HG02798 (cell line): ENCODE data around the gene IL17C.

Experiments used
- ATAC-seq: cut with Tn5 transposase; IDR thresholded peaks from one replicate; pipeline ENCODE4 v1.9.1; 2021; ENCODE audit warnings: mild to moderate bottlenecking; ENCODE audit not compliant: unreplicated experiment, poor library complexity

IL17C gene

GRCh38 chr16:88678224-88678979, 40.0 kb downstream of the IL17C start:
- no peak for ATAC-seq

DNA sequence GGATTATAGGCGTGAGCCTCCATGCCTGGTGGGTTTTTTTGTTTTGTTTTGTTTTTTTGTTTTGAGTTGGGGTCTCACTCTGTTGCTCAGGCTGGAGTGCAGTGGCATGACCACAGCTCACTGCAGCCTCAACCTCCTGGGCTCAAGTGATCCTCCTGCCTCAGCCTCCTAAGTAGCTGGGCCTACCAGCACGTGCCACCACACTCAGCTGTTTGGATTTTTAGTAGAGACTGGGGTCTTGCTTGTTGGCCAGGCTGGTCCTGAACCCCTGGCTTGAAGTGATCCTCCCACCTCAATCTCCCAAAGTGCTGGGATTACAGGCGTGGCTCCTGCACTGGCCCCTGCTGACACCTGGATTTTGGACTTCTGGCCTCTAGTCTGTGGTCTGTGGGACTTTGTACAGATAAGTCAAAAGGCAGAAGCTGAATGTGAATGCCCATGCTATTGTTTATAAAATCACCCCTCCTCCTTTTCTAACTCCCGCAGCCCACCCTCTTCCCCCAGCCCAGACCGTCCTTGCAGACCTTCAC, 42.2 kb downstream of the IL17C start:
- no peak for ATAC-seq

GRCh38 chr16:88681084-88681680, 42.8 kb downstream of the IL17C start:
- peak; percentile 35 for ATAC-seq

DNA sequence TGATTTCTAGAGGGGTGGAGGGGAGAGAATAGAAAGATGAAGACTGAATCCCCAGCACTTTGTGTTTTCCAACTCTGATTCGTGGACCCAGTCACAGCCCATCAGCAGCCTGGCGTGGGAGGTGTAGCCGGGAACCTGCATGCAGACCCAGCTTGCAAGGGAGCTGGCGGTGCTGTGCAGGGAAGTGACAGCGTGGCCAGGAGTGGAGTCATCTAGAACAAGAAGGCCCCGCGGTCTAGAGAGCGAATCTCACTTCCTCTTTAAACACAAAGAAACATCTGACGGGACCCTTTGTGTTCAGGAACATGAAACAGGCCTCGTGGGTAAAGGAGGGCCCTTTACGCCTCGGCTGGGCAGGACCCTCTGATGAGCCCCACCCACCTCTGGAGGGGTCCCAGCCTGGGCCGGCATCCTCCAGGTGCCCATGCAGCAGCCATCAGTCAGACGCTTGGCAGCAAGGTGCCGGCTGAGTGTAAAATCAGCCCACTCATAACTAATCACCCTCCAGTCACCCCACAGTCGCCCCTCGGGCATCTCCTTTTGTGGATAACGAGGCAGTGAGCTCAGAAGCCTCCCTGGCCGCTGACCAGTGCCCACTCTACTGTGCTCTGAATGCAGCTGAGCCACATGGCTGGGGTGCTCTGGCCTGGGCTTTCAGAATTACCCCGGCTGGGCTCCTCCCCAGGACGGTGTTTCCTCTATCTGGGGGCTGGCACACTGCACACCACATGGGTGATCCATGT, 43.5 kb downstream of the IL17C start:
- ATAC-seq, result peak; percentile 61

GRCh38 chr16:88684569-88685155, 46.3 kb downstream of the IL17C start:
- no peak for ATAC-seq

GRCh38 chr16:88685156-88686061, 47.0 kb downstream of the IL17C start:
- no peak for ATAC-seq

DNA sequence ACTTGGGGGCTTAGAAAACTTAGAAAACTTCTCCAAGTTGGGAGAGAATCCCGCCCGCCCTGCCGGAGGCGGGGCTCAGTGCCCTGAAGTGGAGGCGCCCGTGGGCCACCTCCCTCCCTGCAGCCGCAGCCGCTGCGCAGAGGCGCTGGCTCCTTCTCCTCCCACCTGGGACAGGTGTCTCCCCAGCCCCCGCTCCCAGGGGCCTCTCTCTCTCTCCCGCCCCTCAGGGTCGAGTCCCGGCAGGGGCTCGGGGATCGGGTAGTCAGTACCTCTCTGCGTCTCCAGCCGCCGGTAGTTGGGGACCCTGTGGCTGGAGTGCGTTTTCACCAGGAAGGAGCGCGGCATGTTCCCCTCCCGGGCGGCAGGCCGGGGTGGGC, 47.7 kb downstream of the IL17C start:
- peak; percentile 15 for ATAC-seq

GRCh38 chr16:88686439-88687253, 48.3 kb downstream of the IL17C start, which contains the start of gene SNAI3:
TSS of gene SNAI3 (minus strand) at chr16:88686507. CDS start at chr16:88686406, 101 bp downstream.
- peak; percentile 77 for ATAC-seq

DNA sequence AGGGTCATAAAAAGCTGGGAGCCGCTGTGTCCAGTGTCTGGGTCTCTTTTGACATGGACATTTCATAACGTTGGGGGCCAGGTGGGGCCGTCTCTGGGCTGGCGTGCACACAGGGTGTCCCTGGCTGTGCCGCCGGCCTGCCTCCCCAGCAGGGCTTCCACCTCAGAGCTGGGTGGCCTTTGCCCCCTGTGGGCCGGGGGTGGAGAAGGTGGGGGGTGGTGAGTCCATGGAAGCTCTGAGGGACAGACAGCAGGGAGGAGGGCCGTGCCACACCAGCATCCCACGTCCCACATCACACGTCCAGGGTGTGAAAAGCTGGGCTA, 48.8 kb downstream of the IL17C start:
- ATAC-seq, result no peak

- no peak for ATAC-seq
Measured at GRCh38 chr16:88687676-88688012, 49.3 kb downstream of the IL17C start.

DNA sequence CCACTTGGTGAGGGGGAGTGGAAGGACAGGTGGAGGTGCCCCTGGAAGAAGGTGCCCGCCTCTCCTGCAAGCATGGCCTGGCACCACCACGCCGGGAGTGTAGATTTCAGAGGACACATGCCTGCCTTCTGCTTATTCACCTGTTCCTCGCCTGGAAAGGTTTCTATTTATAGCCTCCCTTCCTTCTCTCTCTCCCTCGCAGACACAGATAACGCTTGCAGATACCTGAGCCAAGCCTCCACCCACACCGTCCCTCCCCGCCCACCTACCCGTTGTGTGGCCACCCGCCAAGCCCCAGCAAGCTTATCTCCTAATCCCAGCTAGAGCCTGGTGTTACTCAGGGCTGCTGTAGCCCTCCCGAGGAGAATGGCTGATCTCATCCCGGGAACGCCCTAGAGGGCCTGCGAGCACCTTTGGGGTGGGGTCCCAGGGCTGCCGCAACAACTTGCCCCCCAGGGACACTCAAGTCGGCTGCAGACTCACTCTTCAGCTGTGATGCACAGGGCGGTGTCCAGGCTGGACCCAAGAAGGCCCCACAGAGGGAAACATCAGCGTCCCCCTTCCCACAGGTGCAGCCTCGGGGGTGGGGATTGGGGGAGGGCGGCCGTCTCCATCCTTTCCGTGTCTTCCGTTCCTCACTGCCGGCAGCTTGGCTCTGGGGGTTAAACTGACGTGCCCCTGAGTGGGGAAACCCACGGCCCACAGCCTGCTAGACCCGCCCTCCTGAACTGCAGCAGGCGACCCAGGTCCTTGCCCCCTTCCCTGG, 49.8 kb downstream of the IL17C start:
- ATAC-seq, result no peak
